H1 (cell line): Measurements from ENCODE around the gene CLIC3. TPM values are rescaled to one million over a fixed set of nuclear protein-coding genes. Genes with fewer than 3 reads are reported as not detected.

ENCODE experiments used
- POU5F1 ChIP-seq: IDR thresholded peaks from 2 replicates; pipeline ENCODE4 v1.6.1; 2011; ENCODE audit warnings: low read depth, mild to moderate bottlenecking, low read length, moderate library complexity
- RFX5 ChIP-seq: IDR thresholded peaks from 2 replicates; pipeline ENCODE4 v1.6.1; 2011; ENCODE audit warnings: low read depth, low read length, improper control_type of control experiment, borderline replicate concordance
- SAP30 ChIP-seq: fragments of 300-600 bp; sonication (generic); IDR thresholded peaks from 2 replicates; pipeline ENCODE4 v1.7.1; 2012; ENCODE audit warnings: low read length, moderate library complexity, mild to moderate bottlenecking, inconsistent platforms; ENCODE audit not compliant: insufficient read depth, insufficient replicate concordance
- SP1 ChIP-seq: IDR thresholded peaks from 2 replicates; pipeline ENCODE4 v1.6.1; 2011; ENCODE audit warnings: low read depth, low read length
- polyA plus RNA-seq, 7 experiments: library from polyadenylated mRNA; depleted of rRNA in 3 of 7; stranded (reverse) in 5 of 7; unstranded in 2 of 7; fragments of >200 nt in 5 of 7; fragments of 200-250 nt in 2 of 7; gene quantifications; 1 replicate in 5 of 7; 2 replicates in 1 of 7; 4 replicates in 1 of 7; pipeline versions ENCODE4 v1.2.1 to v1.2.3, GENCODE V29; 2011 to 2013; ENCODE audit warnings: missing spikeins in 2 of 7, mixed read lengths in 2 of 7
- total RNA-seq: library from RNA; stranded (reverse); fragmentation: NEBNext Ultra II Directional; extraction: Animal tissue kit (Norgen Biotek cat#: 25700); gene quantifications from 2 replicates; pipeline ENCODE4 v1.2.1, GENCODE V29; 2021

Gene CLIC3
- total and polyA plus RNA-seq, 2 of the 8 experiments (the other 6 are each of a cell fraction or from before 2014, with no cell fraction given): 0.12 TPM; not detected in 1

DNA sequence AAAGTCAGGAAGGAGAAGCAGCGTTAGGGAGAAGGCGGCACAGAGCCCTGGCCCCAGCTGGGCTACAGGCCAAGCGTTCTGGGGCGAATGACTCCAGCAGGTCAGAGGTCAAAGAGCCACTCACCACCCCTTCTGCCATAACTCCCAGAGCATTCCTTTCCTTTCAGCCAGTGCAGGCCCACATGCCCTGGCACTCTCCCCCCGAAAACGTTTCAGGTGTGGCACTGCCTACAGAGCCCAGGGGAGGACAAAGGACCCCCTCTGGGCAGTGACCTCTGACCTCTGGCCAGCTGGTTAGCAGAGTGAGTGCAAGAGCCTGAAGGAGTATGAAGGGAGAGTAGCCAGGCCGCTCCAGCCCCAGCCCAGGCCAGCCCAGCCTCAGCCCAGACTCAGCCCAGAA is 26.8 kb upstream of the CLIC3 start (continued):
- no peak for TF ChIP-seq RFX5
- TF ChIP-seq POU5F1: no peak
- TF ChIP-seq SP1: no peak
- TF ChIP-seq SAP30: no peak
